ENCODE results near the gene STX18.

STX18 gene

GRCh38 chr4:4395849-4396627 lies 145.8 kb downstream of the STX18 start:
- DNase-seq = no peak

GRCh38 chr4:4395371-4395770 lies 146.5 kb downstream of the STX18 start:
- no peak for DNase-seq

GRCh38 chr4:4394644-4395043 lies 147.2 kb downstream of the STX18 start:
- no peak for DNase-seq

DNA sequence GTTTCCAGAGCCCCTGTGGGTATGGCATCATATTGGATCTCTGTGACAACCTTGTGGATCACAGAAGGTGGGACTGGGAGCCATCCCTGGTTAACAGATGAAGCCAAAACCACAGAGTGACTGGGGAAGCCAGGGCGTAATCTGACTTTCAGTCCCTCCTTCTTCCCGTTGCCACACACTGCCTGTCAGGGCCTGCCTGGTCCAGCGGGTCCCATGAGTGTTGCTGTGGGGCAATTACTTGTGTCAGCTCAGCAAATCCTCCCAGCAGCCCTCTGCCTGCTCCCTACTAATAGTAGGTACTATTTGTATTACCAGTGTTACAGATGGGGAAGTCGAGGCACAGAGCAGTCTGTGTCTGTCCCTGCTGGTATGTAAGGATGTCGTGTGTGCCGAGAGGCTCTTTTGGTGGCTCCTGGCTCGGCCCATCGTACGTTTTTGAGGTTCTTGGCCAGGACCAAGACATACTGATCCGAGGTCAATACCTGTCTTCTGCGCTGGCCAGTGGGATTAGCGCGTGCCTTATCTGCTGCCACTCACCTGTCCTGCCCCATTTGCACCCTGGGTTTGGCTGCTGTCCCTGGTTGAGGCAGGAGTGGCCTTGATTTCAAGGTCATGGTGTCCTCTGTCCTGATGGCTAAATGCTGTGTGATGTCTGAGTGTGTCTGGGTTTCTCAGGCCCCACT lies 149.2 kb downstream of the STX18 start:
- no peak for DNase-seq

DNA sequence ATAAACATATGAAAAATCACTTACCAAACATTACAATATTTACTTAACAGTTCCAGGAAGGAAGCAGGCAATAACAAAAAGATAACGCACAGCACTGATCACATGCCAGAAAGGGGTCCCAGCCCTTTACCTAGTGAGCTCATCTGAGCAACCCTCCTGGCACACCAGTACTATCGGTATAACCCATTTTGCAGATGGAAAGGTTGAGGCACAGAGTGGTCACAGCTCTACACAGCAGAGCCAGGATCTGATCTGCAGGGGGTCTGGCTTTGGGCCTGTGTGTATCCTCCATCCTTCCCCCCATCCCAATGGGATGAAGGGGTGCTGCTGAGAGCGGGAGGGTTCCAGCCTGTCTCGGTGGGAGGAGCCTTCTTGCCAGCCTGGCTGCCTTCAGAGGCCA lies 150.0 kb downstream of the STX18 start:
- DNase-seq = no peak

DNA sequence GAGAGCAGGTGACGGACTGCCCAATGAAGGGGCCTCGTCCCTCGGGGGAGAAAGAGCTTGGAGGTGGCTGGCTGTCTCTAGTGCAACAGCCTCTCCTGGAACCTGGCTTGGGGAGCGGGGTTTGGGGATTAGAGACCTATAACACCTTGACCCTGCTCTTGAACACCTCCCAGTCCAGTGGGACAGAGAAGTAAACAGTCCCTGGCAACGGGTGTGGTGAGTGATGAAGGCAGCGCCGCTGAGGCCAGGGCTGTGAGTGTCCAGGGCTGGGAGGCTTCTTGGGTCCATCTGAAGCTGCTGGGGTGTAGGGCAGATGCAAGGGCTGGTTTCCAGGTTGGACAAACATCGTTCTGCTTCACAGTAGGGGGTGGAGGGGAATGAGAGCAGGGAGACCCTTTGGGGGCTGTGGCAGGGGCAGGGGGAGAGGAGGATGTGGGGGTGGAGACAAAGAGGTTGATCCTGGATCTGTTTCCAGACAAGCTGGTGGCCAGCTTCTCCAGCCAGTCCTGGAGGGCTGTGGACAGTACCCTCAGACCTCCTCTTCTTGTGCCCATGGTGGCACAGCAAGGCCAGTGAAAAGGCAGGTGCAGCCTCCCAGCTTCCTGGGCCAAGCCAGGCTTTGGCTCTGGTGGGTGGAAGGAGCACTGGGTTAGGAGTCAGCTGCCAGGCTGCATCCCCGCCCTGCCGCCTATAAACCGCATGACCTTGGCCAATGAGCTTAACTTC lies 151.2 kb downstream of the STX18 start:
- DNase-seq = no peak

DNA sequence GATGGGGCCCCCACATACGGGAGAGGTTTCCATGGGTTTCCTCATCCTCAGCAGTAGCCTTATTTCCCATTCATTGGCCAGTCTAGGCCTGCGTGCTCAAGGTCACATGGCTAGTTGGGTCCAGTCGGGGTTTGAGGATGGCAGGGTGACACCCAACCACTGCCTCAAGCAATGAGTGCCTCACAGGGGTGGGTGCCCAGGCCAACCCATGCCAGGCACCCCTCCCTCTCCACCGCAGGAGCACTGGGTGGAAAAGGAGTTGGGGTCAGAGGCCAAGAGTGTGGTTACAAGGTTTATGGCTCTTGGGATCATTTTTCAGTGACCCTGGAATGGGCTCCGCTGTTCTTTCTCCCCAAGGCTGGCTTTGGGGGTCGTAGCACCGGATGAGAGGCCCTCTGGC lies 151.8 kb downstream of the STX18 start:
- DNase-seq = no peak

- no peak for DNase-seq
Observed at GRCh38 chr4:4388836-4389575, 152.8 kb downstream of the STX18 start.

GRCh38 chr4:4388311-4388790 lies 153.5 kb downstream of the STX18 start:
- DNase-seq = no peak

DNA sequence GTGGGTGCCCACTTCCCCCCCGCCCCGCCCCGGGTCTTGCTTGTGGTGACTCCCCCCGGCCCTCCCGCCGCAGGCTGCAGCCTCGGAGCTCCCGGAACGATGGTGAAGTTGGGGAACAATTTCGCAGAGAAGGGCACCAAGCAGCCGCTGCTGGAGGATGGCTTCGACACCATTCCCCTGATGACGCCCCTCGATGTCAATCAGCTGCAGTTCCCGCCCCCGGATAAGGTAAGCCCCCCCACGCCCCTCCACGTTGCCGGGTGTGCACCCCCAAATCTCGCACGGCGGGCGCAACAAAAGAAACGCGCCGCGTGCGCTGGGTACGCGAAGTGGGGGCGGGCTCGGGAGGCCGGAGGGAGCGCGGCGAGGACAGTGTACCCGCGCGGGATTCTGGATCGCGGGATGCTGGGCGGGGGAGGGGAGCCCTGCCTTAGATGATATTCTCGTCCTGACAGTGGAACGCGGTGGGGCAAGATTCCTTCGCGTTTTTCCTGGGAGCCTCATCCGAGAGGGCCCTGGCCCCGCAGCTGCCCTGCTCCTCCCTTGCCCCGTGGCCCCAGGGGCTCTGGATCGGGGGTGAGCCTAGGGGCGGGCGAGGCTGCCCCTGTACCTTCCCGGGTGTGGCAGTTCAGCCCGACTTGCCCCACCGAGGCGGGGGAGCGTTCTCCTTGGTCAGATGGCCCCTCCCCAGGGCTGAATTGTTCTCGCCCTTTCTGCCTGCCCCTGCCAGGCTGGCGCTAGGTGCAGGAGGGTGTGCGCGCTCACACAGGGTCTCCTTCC lies 154.1 kb downstream of the STX18 start:
- DNase-seq = no peak

GRCh38 chr4:4386736-4387392 lies 155.0 kb downstream of the STX18 start, which contains the start of gene NSG1:
Gene NSG1 (plus strand): TSS chr4:4387102. CDS start chr4:4387630, 528 bp downstream.
- no peak for DNase-seq

- no peak for DNase-seq
Observed at GRCh38 chr4:4386296-4386735, 155.5 kb downstream of the STX18 start.

DNA sequence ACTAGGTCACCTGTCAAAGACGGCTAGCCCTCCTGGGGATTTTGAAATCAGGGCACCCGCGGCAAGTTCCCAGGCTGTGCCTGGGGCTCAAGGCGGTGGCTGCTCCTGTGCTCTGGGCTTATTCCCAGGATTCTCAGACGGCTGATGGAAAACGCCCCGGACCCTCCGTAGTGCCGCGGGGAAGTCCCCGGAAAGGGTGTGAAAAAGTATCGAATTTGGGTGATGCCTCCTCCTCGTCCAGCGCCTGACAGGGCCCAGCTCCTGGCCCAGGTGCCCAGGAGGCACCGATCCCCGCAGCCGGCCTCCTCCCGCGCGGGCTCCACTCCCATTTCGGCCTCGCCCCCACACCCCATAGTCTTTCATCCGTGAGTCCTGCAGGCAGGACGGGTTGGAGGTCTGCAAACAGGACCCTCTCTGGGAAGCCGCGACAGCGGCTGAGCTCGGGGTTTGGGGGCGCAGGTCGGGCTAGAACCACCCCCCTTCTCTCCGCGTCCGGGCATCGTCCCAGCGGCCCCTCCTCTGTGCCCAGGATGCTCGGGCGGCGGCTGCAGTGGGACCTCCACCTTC lies 156.0 kb downstream of the STX18 start:
- no peak for DNase-seq

- DNase-seq = no peak
Observed at GRCh38 chr4:4384837-4385236, 157.0 kb downstream of the STX18 start.

DNA sequence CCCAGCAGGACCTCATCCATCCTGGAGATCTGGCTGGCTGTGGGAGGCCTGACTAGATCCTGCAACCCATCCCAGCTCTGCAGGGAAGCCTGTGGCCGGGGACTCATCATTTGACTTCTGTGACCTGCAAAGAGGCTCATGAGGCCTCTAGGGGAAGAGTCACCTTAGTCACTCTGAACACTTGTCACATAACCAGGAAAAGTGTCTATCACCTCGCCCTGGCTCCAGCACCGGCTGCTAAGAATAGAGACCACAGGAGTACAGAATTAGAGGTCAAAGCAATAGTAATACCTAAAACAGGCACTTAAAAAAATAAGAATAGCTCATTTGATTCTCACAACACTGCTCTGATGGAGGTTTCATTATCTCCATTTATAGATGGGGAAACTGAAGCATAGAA lies 158.8 kb downstream of the STX18 start:
- DNase-seq = no peak

DNA sequence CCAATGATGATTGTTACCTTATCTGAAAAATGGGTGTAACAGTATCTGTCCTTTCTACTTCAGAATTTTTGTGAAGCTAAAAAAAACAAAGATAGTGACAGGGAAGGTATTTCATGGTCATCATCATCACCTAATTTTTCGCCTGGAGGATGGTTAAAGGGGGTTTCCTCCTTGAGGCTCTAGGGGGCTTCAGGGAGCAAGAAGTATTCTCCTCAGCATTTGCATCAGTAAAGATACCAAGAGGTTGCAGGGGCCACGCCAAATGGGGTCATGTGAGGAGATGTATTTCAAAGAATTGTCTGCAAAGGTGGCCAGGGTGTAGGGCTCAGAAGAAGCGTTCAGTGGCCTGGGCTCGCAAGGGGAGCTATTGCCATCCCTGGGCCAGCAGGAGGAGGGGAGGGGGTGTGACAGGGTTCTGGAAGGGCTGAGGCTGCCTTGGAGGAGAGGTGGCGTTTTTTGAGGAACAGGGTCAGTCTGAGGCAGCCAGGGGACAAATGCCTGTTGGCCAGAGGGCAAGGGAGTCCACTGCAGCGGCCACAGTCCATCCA lies 162.2 kb downstream of the STX18 start:
- DNase-seq = no peak

- DNase-seq = no peak
Observed at GRCh38 chr4:4377732-4378460, 164.0 kb downstream of the STX18 start.

DNA sequence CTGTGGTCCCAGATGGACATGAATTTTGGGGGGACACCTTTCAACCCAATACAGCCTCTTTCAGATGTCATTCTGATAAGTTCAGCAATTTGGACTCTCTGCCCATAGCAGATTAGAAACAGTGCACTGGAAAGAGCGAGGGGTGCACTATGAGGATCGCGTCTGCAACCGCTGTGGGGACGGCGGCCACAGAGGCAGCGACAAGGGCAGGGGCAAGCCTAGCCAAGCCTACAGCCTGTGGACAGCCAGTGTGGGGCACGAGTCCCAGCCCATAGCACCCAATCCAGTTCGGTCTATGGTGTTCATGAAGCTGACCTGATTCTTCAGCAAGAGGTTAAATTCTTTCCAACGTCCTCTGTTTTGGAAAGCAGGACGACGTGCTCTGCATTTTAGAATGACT lies 164.7 kb downstream of the STX18 start:
- DNase-seq = no peak

DNA sequence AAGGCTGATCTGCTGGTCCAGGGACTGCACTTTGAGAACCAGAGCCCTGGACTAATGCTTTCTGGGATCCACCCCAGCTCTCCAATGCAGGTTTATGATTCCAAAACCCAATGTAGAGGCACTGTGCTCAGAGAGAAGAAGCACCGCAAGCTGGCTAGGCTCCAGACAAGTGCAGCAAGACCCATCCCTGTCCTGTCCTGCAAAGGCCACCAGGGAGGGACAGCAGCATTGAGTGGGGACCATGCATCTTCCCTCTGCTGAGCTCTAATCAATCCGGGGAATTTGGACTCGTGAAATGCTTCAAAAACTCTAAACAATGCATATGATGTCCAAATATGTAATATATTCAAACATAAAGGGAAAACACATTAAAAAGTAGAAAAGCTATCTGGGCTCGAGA lies 165.8 kb downstream of the STX18 start:
- no peak for DNase-seq
